Subcutaneous abdominal adipose tissue (tissue), 5 donors: ENCODE data around the gene C9orf72.

Source experiments
- H3K27ac ChIP-seq: one replicate; pipeline ENCODE4 v1.7.0; 2013; ENCODE audit warnings: low read depth, mild to moderate bottlenecking, inconsistent platforms, low read length, moderate library complexity
- H3K27me3 ChIP-seq, 5 donors: one replicate each; pipeline ENCODE4 v1.7.0; 2013; ENCODE audit warnings: low read length in 5 of 5, inconsistent platforms in 1 of 5; ENCODE audit not compliant: control insufficient read depth in 5 of 5, insufficient read depth in 4 of 5
- H3K36me3 ChIP-seq, 5 donors: one replicate each; pipeline ENCODE4 v1.7.0; 2013; ENCODE audit warnings: low read length in 5 of 5; ENCODE audit not compliant: control insufficient read depth in 5 of 5, insufficient read depth in 5 of 5
- H3K4me1 ChIP-seq, 5 donors: one replicate each; pipeline ENCODE4 v1.7.0; 2013; ENCODE audit warnings: low read length in 5 of 5, mild to moderate bottlenecking in 3 of 5, moderate library complexity in 1 of 5; ENCODE audit not compliant: control insufficient read depth in 5 of 5, insufficient read depth in 5 of 5
- H3K4me3 ChIP-seq, 5 donors: one replicate each; pipeline ENCODE4 v1.7.0; 2013; ENCODE audit warnings: low read length in 5 of 5, low read depth in 1 of 5
- H3K9ac ChIP-seq, 5 donors: one replicate each; pipeline ENCODE4 v1.7.0; 2013; ENCODE audit warnings: low read length in 5 of 5, mild to moderate bottlenecking in 4 of 5, moderate library complexity in 3 of 5
- H3K9me3 ChIP-seq, 5 donors: one replicate each; pipeline ENCODE4 v1.7.0; 2013; ENCODE audit warnings: low read length in 5 of 5; ENCODE audit not compliant: control insufficient read depth in 5 of 5
- donor health status: healthy.
- donor health status: healthy.
- donor health status: healthy.
- donor health status: healthy.
- donor health status: healthy.

Gene C9orf72

DNA sequence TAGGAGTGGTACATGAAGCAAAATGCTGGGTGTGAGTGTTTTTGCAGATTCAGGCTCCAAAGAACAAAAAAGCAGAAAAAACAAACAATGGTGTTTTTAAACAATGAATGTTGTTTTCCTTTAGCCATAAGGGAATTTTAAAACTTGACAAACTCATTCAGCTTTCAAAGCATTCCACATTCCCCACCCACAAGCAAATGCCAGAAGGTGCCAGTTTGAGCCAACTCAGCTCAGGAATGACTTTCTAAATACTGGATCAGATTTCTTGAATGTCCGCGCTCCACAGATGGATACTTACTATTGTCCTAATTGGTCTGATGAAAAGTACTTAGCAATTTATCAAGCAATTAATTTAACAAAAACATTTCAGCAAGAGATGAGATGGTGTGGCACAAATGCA lies 30.8 kb downstream of the C9orf72 start:
- Histone ChIP-seq H3K4me1 (peaks cover 0 to 18% (median 11%) of the 10 kb centered on the region in 5 donors), H3K4me3 (no peak overlapping the region), H3K36me3 (peaks cover 0 to 10% (median 2%) of the 10 kb centered on the region in 5 donors), H3K27me3 (no peaks in the 10 kb centered on the region), H3K9ac (no peak overlapping the region), H3K9me3 (no peaks in the 10 kb centered on the region), H3K27ac (no peak overlapping the region)

DNA sequence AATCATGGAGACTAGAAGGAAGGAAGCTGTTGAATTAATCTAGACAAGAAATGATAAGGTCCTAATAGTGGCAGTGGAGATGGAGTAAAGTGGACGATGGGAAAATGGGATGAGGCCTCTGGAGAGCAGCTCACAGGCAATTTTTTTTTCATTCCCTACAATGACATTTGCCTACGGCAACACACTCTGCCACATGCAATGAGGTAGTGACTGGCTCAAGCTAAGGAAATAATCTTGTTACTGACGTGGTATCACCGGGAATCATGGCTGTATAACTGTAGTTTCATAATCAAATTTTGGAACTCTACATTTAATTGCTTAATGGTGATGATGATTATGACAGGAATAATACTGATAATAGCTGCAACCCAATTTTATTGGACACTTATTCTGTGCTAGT lies 31.5 kb downstream of the C9orf72 start:
- H3K4me1 ChIP-seq: peaks cover 0 to 18% (median 11%) of the 10 kb centered on the region in 5 donors
- no peak overlapping the region for H3K4me3 ChIP-seq
- H3K9me3 ChIP-seq: no peaks in the 10 kb centered on the region
- no peaks in the 10 kb centered on the region for H3K27me3 ChIP-seq
- H3K9ac ChIP-seq: no peak overlapping the region
- no peak overlapping the region for H3K27ac ChIP-seq
- peaks cover 0 to 8% (median 0%) of the 10 kb centered on the region in 5 donors for H3K36me3 ChIP-seq

DNA sequence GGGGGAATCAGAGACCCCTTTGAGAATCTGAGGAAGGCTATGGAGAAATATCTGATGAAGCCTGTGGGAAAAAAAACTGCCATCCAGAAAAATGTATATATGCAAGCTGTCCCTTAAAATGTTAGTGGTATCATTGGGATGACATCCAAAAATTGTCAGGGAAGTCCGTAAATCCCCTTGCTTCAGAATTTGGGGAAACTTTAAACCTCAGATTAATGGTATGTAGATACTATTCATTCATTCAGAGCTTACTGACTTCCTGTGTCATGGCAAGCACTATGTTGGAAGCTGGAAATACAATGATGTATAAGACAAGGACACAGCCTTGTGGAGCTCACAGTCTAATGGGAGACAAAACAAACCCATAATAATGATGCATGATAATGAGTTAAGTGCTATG lies 32.8 kb downstream of the C9orf72 start:
- H3K27ac ChIP-seq: no peak overlapping the region
- no peak overlapping the region for H3K9ac ChIP-seq
- no peaks in the 10 kb centered on the region for H3K27me3 ChIP-seq
- no peak overlapping the region for H3K4me3 ChIP-seq
- peaks cover 0 to 18% (median 11%) of the 10 kb centered on the region in 5 donors for H3K4me1 ChIP-seq
- no peaks in the 10 kb centered on the region for H3K9me3 ChIP-seq
- peaks cover 0 to 12% (median 6%) of the 10 kb centered on the region in 5 donors for H3K36me3 ChIP-seq

DNA sequence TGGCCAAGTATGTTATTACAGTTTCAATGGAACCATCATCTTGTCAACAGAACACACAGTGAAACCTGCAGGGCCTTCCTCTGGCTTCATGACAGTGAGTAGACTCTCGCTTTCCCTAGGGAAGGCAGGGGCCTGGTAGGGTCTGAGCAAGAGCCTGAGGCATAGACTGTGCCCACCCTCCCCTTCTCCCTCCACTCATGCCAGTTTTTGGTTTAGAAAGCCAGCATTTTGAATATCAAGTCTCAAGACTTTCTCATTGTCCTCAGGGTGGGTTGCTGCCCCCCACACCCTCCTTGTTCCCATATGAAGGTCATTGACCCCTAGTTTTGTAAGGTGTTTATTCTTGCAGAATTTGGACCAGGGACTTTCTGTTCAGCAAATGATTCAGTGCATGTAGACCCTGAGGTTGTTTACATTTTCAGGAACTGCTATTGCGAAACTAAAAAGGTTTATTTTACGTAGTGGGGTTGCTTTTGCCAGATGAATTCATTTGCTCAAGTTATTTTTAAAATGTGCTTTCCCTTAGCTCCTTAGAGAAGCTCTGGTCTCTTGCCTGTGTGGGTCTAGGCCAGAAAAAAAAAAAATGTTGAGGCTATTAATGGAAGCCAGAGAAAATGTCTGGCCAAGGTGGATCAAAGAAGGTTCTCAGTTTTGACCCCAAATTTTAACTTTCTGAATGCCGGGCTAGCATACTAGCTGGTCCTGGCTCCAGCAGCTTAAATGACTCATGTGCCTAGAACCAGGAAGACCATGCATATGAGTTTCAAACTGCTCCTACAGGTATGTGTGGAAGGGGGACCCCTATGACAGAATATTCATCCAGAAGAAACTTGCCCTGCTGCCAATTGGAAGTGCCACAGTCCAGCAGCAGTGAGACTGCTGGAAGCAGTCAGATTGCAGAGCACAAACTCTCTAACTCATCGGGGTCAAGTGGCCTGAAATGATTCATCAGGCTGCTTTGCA lies 33.5 kb downstream of the C9orf72 start:
- Histone ChIP-seq H3K27me3 (no peaks in the 10 kb centered on the region), H3K27ac (peak overlapping the region; percentile 56), H3K9me3 (no peaks in the 10 kb centered on the region), H3K36me3 (peaks cover 0 to 9% (median 6%) of the 10 kb centered on the region in 5 donors), H3K9ac (no peak overlapping the region), H3K4me3 (no peak overlapping the region), H3K4me1 (peaks cover 0 to 18% (median 11%) of the 10 kb centered on the region in 5 donors)

DNA sequence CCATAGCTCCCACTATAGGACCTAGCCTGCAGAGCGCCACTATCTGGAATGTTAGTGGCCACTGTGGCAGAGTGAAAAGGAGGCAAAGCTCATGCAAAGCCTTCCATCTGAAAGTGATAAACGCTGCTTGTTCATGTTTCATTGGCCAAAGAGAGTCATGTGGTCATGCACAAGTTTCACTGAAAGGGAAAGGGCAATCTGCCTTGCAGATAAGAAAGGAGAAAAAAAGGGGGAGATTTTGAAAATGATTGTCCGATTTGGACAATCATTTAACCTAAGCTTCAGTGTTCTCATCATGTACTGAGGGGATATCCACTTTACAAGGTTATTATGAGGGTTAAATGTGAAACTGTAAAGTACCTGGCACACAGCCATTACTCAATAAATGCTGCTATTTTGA lies 34.6 kb downstream of the C9orf72 start:
- Histone ChIP-seq H3K4me1 (peaks cover 0 to 18% (median 13%) of the 10 kb centered on the region in 5 donors), H3K27ac (no peak overlapping the region), H3K9ac (no peak overlapping the region), H3K9me3 (no peaks in the 10 kb centered on the region), H3K36me3 (peaks cover 0 to 9% (median 6%) of the 10 kb centered on the region in 5 donors), H3K27me3 (no peaks in the 10 kb centered on the region), H3K4me3 (no peak overlapping the region)

DNA sequence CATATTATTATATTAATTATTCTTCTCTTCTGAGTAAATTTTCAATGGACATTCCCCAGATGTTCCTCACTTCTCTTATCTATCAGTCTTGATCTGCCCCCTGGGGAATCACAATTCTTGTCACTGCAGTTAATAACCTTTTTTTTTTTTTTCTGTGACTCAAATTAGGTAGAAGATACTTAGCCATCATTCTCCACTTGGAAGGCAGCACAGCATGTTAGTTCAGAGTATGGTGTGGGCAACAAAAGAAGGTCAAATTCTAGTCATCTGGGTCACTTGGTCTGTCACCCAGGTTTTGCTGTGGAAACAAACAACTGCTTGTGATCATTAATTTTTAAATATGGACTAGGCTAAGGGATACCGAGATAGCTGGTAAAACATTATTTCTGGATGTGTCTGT lies 35.5 kb downstream of the C9orf72 start:
- no peak overlapping the region for H3K4me3 ChIP-seq
- peaks cover 0 to 18% (median 13%) of the 10 kb centered on the region in 5 donors for H3K4me1 ChIP-seq
- peaks cover 0 to 9% (median 6%) of the 10 kb centered on the region in 5 donors for H3K36me3 ChIP-seq
- H3K9me3 ChIP-seq: no peaks in the 10 kb centered on the region
- no peaks in the 10 kb centered on the region for H3K27me3 ChIP-seq
- H3K27ac ChIP-seq: no peak overlapping the region
- no peak overlapping the region for H3K9ac ChIP-seq

DNA sequence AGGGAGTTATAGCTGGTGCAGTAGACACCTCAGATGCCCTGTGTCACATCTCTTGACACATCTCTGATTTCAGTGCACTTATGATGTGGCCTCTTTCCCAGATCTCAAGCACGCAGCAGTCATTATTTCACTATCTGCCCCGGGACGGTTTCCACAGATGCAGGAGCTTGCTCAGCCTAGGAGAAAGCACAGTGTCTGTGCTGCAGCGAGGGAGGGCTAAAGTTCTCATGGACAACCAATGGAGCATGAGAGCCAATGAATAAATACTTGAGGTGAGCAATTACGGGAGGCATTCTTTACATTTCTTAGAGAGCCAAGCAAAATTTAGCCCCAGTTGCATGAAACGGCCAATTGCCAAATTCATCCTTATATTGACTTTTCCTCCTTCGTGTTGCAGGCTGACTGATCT lies 36.2 kb downstream of the C9orf72 start:
- Histone ChIP-seq H3K27ac (no peak overlapping the region), H3K4me1 (peaks cover 0 to 18% (median 13%) of the 10 kb centered on the region in 5 donors), H3K4me3 (no peak overlapping the region), H3K9me3 (no peaks in the 10 kb centered on the region), H3K36me3 (peaks cover 0 to 9% (median 6%) of the 10 kb centered on the region in 5 donors), H3K27me3 (no peaks in the 10 kb centered on the region), H3K9ac (no peak overlapping the region)

DNA sequence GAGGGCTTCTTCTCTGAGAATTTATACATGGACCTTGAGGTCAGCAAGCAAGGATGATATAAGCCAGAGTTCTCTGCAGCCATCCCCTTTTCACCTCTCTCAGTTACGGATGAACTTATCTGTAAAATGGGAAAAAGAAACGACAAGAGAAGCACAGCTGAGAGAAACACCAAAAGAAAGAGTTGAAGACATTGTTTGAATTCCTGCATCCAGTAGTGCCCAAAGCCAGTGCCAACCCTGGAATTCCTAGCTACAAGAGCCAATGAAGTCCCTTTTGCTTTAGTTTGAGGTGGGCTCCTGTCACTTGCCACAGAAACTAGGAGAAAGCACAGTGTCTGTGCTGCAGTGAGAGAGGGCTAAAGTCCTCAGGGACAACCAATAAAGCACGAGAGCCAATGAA lies 37.1 kb downstream of the C9orf72 start:
- no peaks in the 10 kb centered on the region for H3K27me3 ChIP-seq
- H3K36me3 ChIP-seq: peaks cover 0 to 9% (median 6%) of the 10 kb centered on the region in 5 donors
- H3K27ac ChIP-seq: no peak overlapping the region
- no peak overlapping the region for H3K4me3 ChIP-seq
- no peaks in the 10 kb centered on the region for H3K9me3 ChIP-seq
- H3K4me1 ChIP-seq: peaks cover 0 to 18% (median 13%) of the 10 kb centered on the region in 5 donors
- H3K9ac ChIP-seq: no peak overlapping the region

DNA sequence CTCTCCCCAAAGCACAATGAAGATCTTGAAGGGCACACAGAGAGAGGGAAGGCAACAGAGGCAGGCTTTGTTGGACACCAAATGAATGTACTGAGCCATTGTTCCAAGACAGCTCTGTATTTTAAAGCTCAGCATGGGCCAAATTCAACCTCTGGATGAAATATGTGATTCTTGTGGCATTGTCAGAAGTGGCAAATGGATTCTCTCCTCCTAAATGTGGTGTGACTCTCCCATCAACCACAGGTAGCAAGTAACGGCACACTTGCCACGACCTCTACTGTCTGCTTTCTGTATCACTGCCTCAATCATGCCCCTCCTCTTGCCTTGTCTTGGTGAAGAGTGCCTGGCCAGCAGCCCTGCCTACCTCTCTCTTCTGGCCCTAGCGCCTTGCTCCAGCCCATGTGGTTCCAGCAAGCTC lies 37.6 kb downstream of the C9orf72 start:
- H3K27me3 ChIP-seq: no peaks in the 10 kb centered on the region
- no peak overlapping the region for H3K9ac ChIP-seq
- no peak overlapping the region for H3K27ac ChIP-seq
- no peaks in the 10 kb centered on the region for H3K9me3 ChIP-seq
- peaks cover 0 to 9% (median 6%) of the 10 kb centered on the region in 5 donors for H3K36me3 ChIP-seq
- H3K4me3 ChIP-seq: no peak overlapping the region
- H3K4me1 ChIP-seq: peaks cover 0 to 16% (median 13%) of the 10 kb centered on the region in 5 donors

DNA sequence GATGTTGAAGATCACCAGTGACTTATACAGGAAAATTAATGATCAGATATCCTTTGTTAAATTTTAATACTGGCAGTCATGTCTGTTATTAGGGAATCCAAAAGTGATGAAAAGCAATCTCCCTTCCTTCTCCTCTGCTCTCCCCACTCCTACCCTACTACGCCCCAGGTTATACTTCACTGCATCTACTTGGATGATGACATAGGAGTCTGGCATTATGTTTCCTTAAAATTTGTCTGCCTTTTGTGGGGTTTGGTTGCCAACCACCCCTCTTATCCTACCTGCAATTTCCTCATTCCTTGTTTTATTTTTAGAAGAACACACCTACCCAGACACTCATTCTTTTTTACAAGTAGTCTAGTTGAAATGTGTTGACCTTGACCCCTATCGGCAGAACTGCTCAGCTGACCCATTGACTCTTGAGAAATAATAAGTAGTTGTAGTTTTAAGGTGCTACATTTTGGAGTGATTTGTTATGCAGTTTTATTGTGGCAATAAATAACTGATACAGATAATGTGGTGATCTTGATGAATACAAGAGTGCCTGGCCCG lies 38.5 kb downstream of the C9orf72 start:
- Histone ChIP-seq H3K4me3 (no peak overlapping the region), H3K36me3 (peaks cover 0 to 9% (median 6%) of the 10 kb centered on the region in 5 donors), H3K27me3 (no peaks in the 10 kb centered on the region), H3K9ac (no peak overlapping the region), H3K27ac (no peak overlapping the region), H3K9me3 (no peaks in the 10 kb centered on the region), H3K4me1 (peaks cover 0 to 10% (median 8%) of the 10 kb centered on the region in 5 donors)
